Forelimb muscle (tissue), 1 donor: Measurements from ENCODE around the gene FAM3B. TPM values are rescaled to one million over a fixed set of nuclear protein-coding genes. Genes with fewer than 3 reads are reported as not detected.

Experiments
- DNase-seq: peaks from one replicate; pipeline ENCODE4 v3.0.0-alpha.2; 2013; ENCODE audit warnings: low read depth
- polyA plus RNA-seq: library from polyadenylated mRNA; unstranded; fragments of 120-200 nt; gene quantifications from one replicate; pipeline ENCODE4 v1.2.1, GENCODE V29; 2013; ENCODE audit not compliant: insufficient read length

Gene FAM3B
- polyA plus RNA-seq, 1 donor = 0.18 TPM

GRCh38 chr21:41393876-41394465 lies 77.4 kb downstream of the FAM3B start:
- DNase-seq = no peak

- no peak for DNase-seq
Observed at GRCh38 chr21:41396558-41397075, 80.0 kb downstream of the FAM3B start.

- DNase-seq = no peak
Observed at GRCh38 chr21:41397471-41397891, 80.9 kb downstream of the FAM3B start.

- DNase-seq = no peak
Observed at GRCh38 chr21:41398251-41398650, 81.7 kb downstream of the FAM3B start.

GRCh38 chr21:41398831-41399230 lies 82.2 kb downstream of the FAM3B start:
- DNase-seq = no peak

- no peak for DNase-seq
Observed at GRCh38 chr21:41399246-41399800, 82.7 kb downstream of the FAM3B start.

- DNase-seq = no peak
Observed at GRCh38 chr21:41402231-41402630, 85.6 kb downstream of the FAM3B start.

- no peak for DNase-seq
Observed at GRCh38 chr21:41402796-41403195, 86.2 kb downstream of the FAM3B start.

GRCh38 chr21:41403331-41403730 lies 86.7 kb downstream of the FAM3B start:
- DNase-seq = no peak

- DNase-seq = no peak
Observed at GRCh38 chr21:41403966-41404365, 87.4 kb downstream of the FAM3B start.

GRCh38 chr21:41405321-41405720 lies 88.7 kb downstream of the FAM3B start:
- DNase-seq = no peak

- no peak for DNase-seq
Observed at GRCh38 chr21:41406340-41406739, 89.7 kb downstream of the FAM3B start.

Other genes with a start within 250 kb of the FAM3B start
- 29.1 TPM for gene BACE2, start 148.6 kb upstream of the FAM3B start, polyA plus RNA-seq
- 1.1 TPM for gene MX2, start 45.2 kb downstream of the FAM3B start, polyA plus RNA-seq
- gene MX1, start 109.4 kb downstream of the FAM3B start, polyA plus RNA-seq = 2.4 TPM
- gene TMPRSS2, start 191.4 kb downstream of the FAM3B start, polyA plus RNA-seq = not detected